ENCODE data around the gene TPRKB. TPM values are rescaled to one million over a fixed set of nuclear protein-coding genes. Genes with fewer than 3 reads are reported as not detected.
"Not testable (repeated sequence)": the region's sequence is repeated elsewhere in the genome, so short reads cannot be mapped to it uniquely, and the experiment has no call there.

TPRKB gene
- total RNA-seq, 2 donors from 2014 or later = 21.6 to 28.3 TPM

- H3K27ac ChIP-seq = no peak overlapping the region
- H3K36me3 ChIP-seq = no peaks in the 10 kb centered on the region
- peaks cover 0 to 4% of the 10 kb centered on the region in 2 donors for H3K4me1 ChIP-seq
- TF ChIP-seq CTCF (IDR thresholded peaks at IDR 0.05) = no peak
- DNase-seq (ENCODE audit: low spot score) = no peak
- no peaks in the 10 kb centered on the region for H3K27me3 ChIP-seq
- H3K9me3 ChIP-seq = no peaks in the 10 kb centered on the region
- H3K4me3 ChIP-seq = no peak overlapping the region
Observed at GRCh38 chr2:73700131-73700611, 37.0 kb downstream of the TPRKB start.

- no peak overlapping the region for H3K27ac ChIP-seq
- no peak overlapping the region for H3K4me3 ChIP-seq
- no peak for DNase-seq (ENCODE audit: low spot score)
- H3K36me3 ChIP-seq = no peaks in the 10 kb centered on the region
- no peaks in the 10 kb centered on the region for H3K27me3 ChIP-seq
- H3K4me1 ChIP-seq = peaks cover 0 to 4% of the 10 kb centered on the region in 2 donors
- no peak for TF ChIP-seq CTCF (IDR thresholded peaks at IDR 0.05)
- H3K9me3 ChIP-seq = no peaks in the 10 kb centered on the region
Observed at GRCh38 chr2:73699437-73699836, 37.7 kb downstream of the TPRKB start.

- no peak for DNase-seq (ENCODE audit: low spot score)
- Histone ChIP-seq H3K4me1 (peaks cover 0 to 4% of the 10 kb centered on the region in 2 donors), H3K27ac (no peak overlapping the region), H3K36me3 (no peaks in the 10 kb centered on the region), H3K9me3 (no peaks in the 10 kb centered on the region), H3K27me3 (no peaks in the 10 kb centered on the region), H3K4me3 (no peak overlapping the region)
- no peak for TF ChIP-seq CTCF (IDR thresholded peaks at IDR 0.05)
Observed at GRCh38 chr2:73698101-73698500, 39.0 kb downstream of the TPRKB start.

GRCh38 chr2:73697606-73698005, 39.5 kb downstream of the TPRKB start:
- H3K4me1 ChIP-seq = peaks cover 0 to 4% of the 10 kb centered on the region in 2 donors
- H3K4me3 ChIP-seq = no peak overlapping the region
- DNase-seq (ENCODE audit: low spot score) = no peak
- no peaks in the 10 kb centered on the region for H3K36me3 ChIP-seq
- H3K9me3 ChIP-seq = no peaks in the 10 kb centered on the region
- H3K27me3 ChIP-seq = no peaks in the 10 kb centered on the region
- TF ChIP-seq CTCF (IDR thresholded peaks at IDR 0.05) = no peak
- no peak overlapping the region for H3K27ac ChIP-seq

GRCh38 chr2:73696985-73697384, 40.2 kb downstream of the TPRKB start:
- not testable (repeated sequence) for H3K36me3 ChIP-seq; H3K4me3 ChIP-seq; DNase-seq (ENCODE audit: low spot score); H3K4me1 ChIP-seq; H3K9me3 ChIP-seq; H3K27me3 ChIP-seq; H3K27ac ChIP-seq

- not testable (repeated sequence) for DNase-seq (ENCODE audit: low spot score); H3K36me3 ChIP-seq
Observed at GRCh38 chr2:73696521-73696920, 40.6 kb downstream of the TPRKB start.

GRCh38 chr2:73690372-73691088, 46.6 kb downstream of the TPRKB start:
- H3K36me3 ChIP-seq; H3K27me3 ChIP-seq; DNase-seq (ENCODE audit: low spot score); H3K4me3 ChIP-seq; H3K4me1 ChIP-seq; H3K27ac ChIP-seq; H3K9me3 ChIP-seq: not testable (repeated sequence)
- TF ChIP-seq CTCF (IDR thresholded peaks at IDR 0.05) = peak; percentile 43 to 65

More at GRCh38 chr2:73696521-73696920, 40.6 kb downstream of the TPRKB start:
- H3K4me3 ChIP-seq, H3K4me1 ChIP-seq, H3K9me3 ChIP-seq, H3K27me3 ChIP-seq, H3K27ac ChIP-seq: not testable (repeated sequence)

GRCh38 chr2:73688494-73688893, 48.7 kb downstream of the TPRKB start:
- not testable (repeated sequence) for H3K9me3 ChIP-seq; H3K27me3 ChIP-seq; H3K4me3 ChIP-seq; H3K27ac ChIP-seq; H3K4me1 ChIP-seq; DNase-seq (ENCODE audit: low spot score); H3K36me3 ChIP-seq
